ENCODE measurements around the gene MPO. TPM values are rescaled to one million over a fixed set of nuclear protein-coding genes. Genes with fewer than 3 reads are reported as not detected.

MPO gene
- total and polyA plus RNA-seq, 9 of the 15 experiments (the other 6 are each of a cell fraction or from before 2014, with no cell fraction given): 0.04 to 0.47 (median 0.39) TPM; not detected in 6

DNA sequence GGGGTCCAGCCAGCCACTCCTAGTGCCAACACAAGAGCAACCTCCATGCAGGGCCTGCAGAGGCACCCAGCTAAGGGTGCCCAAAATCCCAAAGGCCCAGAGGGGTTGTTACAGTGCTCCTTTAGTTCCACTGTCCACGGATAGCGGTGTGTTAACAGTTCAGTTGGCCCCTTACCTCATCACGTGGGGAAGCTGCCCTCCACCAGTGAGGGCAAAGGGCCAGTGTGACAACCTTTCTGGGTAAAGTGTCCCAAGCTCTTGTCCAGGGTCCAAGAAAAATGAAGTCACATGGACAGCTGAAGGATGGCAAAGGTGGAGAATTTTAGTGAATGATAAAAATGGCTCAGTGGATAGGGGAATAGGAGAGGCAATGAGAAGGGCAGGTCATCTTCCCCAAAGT, 53.0 kb downstream of the MPO start:
- H3K9ac ChIP-seq (ENCODE audit: insufficient read depth in 1 of 2, low read depth in 2 of 2, low read length in 2 of 2): no peak overlapping the region
- TF ChIP-seq RFX5 (IDR thresholded peaks at IDR 0.05; ENCODE audit: low read depth, low read length): no peak
- TF ChIP-seq, protein P1, sequence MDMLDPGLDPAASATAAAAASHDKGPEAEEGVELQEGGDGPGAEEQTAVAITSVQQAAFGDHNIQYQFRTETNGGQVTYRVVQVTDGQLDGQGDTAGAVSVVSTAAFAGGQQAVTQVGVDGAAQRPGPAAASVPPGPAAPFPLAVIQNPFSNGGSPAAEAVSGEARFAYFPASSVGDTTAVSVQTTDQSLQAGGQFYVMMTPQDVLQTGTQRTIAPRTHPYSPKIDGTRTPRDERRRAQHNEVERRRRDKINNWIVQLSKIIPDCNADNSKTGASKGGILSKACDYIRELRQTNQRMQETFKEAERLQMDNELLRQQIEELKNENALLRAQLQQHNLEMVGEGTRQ (CRISPR knock-in tag; IDR thresholded peaks at IDR 0.05): 0 out of 2 replicates have a peak, but pooled peaks have one; percentile 3
- POLR2A ChIA-PET: interaction anchor here (1.1 to 1.2 kb wide), 3 partner anchors 9 to 124 kb away, joined by 3 to 4 read pairs (median 3); partner anchors contain the start of gene SUPT4H1
- H3K36me3 ChIP-seq (ENCODE audit: control insufficient read depth, insufficient read depth, low read length): no peaks in the 10 kb centered on the region
- H3K9me3 ChIP-seq (replicated peaks; ENCODE audit: control insufficient read depth, insufficient read depth, low read depth, low read length): no peaks in the 10 kb centered on the region
- DNase-seq (ENCODE audit: extremely low read depth in 1 of 4, low spot score in 3 of 4) (no peak), ATAC-seq (no peak), FAIRE-seq (no peak)
- no TSS peak for BruUV-seq (replicated peaks)
- no peak overlapping the region for H3K4me2 ChIP-seq (ENCODE audit: insufficient read depth, low read length)
- no peak overlapping the region for H2AFZ ChIP-seq (ENCODE audit: low read depth, low read length)
- peaks cover 0 to 5% of the 10 kb centered on the region in 2 experiments; a peak in 1 of 5 replicates for H3K27me3 ChIP-seq (ENCODE audit: control insufficient read depth in 2 of 2, insufficient read depth in 2 of 2, low read length in 2 of 2)
- 0% methylated on average over 3 of the region's 3 CpGs for WGBS (ENCODE audit: insufficient coverage, low coverage, missing lambda C conversion rate)
- no peak overlapping the region for H3K27ac ChIP-seq (ENCODE audit: extremely low read depth, low read depth, low read length)
- no peaks in the 10 kb centered on the region for H3K79me2 ChIP-seq (ENCODE audit: control insufficient read depth, insufficient read depth, low read length)
- in situ Hi-C loops (cut with MboI): no loop called here
- no peak overlapping the region for H3K4me3 ChIP-seq
- CTCF ChIA-PET (ENCODE audit: low intra/inter-chr PET ratio): no interaction called here
- intact Hi-C loops (cut with micrococcal nuclease): no loop called here
- H4K20me1 ChIP-seq (replicated peaks; ENCODE audit: control insufficient read depth, insufficient read depth, low read length): no peaks in the 10 kb centered on the region
- peaks cover 0 to 13% of the 10 kb centered on the region in 2 experiments; a peak in 3 of 5 replicates for H3K4me1 ChIP-seq (replicated peaks in 1 of 2; ENCODE audit: control insufficient read depth in 2 of 2, insufficient read depth in 2 of 2, low read length in 2 of 2)
- H3K9me1 ChIP-seq (ENCODE audit: control insufficient read depth, insufficient read depth, low read length): no peaks in the 10 kb centered on the region

DNA sequence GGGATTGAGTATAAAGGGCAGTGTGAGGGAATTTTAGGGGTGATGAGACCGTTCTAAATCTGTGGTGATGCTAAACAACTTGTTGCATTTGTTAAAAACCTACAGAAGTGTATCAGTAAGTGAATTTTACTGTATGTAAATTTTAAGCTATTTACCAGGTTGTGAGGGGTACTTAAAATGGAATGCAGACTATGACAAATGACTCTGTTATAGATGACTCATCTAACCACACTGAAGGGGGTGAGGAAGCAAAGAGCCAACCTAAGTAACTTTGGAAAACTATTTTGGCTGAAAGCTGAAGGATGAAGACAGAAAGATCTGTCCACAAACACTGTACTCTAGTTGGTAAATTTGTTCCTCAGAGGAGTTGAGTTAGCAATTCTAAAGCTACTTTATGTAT, 56.4 kb downstream of the MPO start:
- Histone ChIP-seq H3K36me3 (ENCODE audit: control insufficient read depth, insufficient read depth, low read length) (no peaks in the 10 kb centered on the region), H3K9me1 (ENCODE audit: control insufficient read depth, insufficient read depth, low read length) (no peaks in the 10 kb centered on the region), H3K79me2 (ENCODE audit: control insufficient read depth, insufficient read depth, low read length) (no peaks in the 10 kb centered on the region), H3K4me3 (no peak overlapping the region), H3K9me3 (replicated peaks; ENCODE audit: control insufficient read depth, insufficient read depth, low read depth, low read length) (no peaks in the 10 kb centered on the region), H3K27ac (ENCODE audit: extremely low read depth, low read depth, low read length) (0 out of 3 replicates have a peak overlapping the region, but pooled peaks have one; percentile 23), H4K20me1 (replicated peaks; ENCODE audit: control insufficient read depth, insufficient read depth, low read length) (no peaks in the 10 kb centered on the region), H3K4me1 (replicated peaks in 1 of 2; ENCODE audit: control insufficient read depth in 2 of 2, insufficient read depth in 2 of 2, low read length in 2 of 2) (peaks cover 1 to 16% of the 10 kb centered on the region in 2 experiments), H3K4me2 (ENCODE audit: insufficient read depth, low read length) (no peak overlapping the region), H3K9ac (ENCODE audit: insufficient read depth in 1 of 2, low read depth in 2 of 2, low read length in 2 of 2) (no peak overlapping the region), H3K27me3 (ENCODE audit: control insufficient read depth in 2 of 2, insufficient read depth in 2 of 2, low read length in 2 of 2) (no peaks in the 10 kb centered on the region), H2AFZ (ENCODE audit: low read depth, low read length) (peak overlapping the region; percentile 59)
- DNase-seq (ENCODE audit: extremely low read depth in 1 of 4, low spot score in 3 of 4) (peak in 2 of 4 experiments; percentile 41 to 49), FAIRE-seq (no peak), ATAC-seq (peak; percentile 33; the same call in 1 of the 3 replicates)
- ChIA-PET POLR2A (interaction anchor here (1.1 kb wide), 1 partner anchor 13 kb away, joined by 3 read pairs; no protein-coding TSS in a partner anchor), CTCF (ENCODE audit: low intra/inter-chr PET ratio) (no interaction called here)
- intact Hi-C loops (cut with micrococcal nuclease): no loop called here
- BruUV-seq (replicated peaks): no TSS peak
- in situ Hi-C loops (cut with MboI): no loop called here
- 14% methylated on average over 1 of the region's 1 CpG for WGBS (ENCODE audit: insufficient coverage, low coverage, missing lambda C conversion rate)
- TF ChIP-seq FOSL1 (tag; conservative IDR thresholded peaks at IDR 0.05): peak; percentile 94
- peak; percentile 87 for TF ChIP-seq JUN (IDR thresholded peaks at IDR 0.05; ENCODE audit: borderline replicate concordance, low read depth, low read length)
- no peak for TF ChIP-seq JUN (CRISPR knock-in tag; IDR thresholded peaks at IDR 0.05; ENCODE audit: borderline replicate concordance)
- TF ChIP-seq JUND (IDR thresholded peaks at IDR 0.05; ENCODE audit: borderline replicate concordance, low read depth, low read length): peak; percentile 92
- peak; percentile 93 for TF ChIP-seq JUND (tag; IDR thresholded peaks at IDR 0.05; ENCODE audit: borderline replicate concordance, low read depth, low read length)
- TF ChIP-seq TEAD4 (IDR thresholded peaks at IDR 0.05; ENCODE audit: low read length): peak; percentile 45; the same call in 1 of the 2 replicates
- no peak for TF ChIP-seq TEAD4 (CRISPR knock-in tag; IDR thresholded peaks at IDR 0.05; ENCODE audit: borderline replicate concordance)
- TF ChIP-seq ADNP (tag; IDR thresholded peaks at IDR 0.05): no peak
- TF ChIP-seq RAD51 (IDR thresholded peaks at IDR 0.05; ENCODE audit: borderline replicate concordance, low read depth): no peak
- TF ChIP-seq PBX2 (CRISPR knock-in tag; IDR thresholded peaks at IDR 0.05; ENCODE audit: low read depth): peak; percentile 75; the same call in 1 of the 2 replicates
- TF ChIP-seq PBX2 (tag; conservative IDR thresholded peaks at IDR 0.05; ENCODE audit: low read depth): peak; percentile 77
